Urinary bladder (tissue), 4 donors: ENCODE data around the gene MTA1. TPM values are rescaled to one million over a fixed set of nuclear protein-coding genes. Genes with fewer than 3 reads are reported as not detected.
A peak's percentile ranks its signal among the peaks of the same experiment; 100 is the strongest.

ENCODE experiments used
- DNase-seq: peaks from one replicate; pipeline ENCODE4 v3.0.0-alpha.2; 2015; ENCODE audit errors: extremely low spot score
- H3K27ac ChIP-seq: one replicate; pipeline ENCODE4 v1.5.1; 2013; ENCODE audit warnings: low read depth, mild to moderate bottlenecking, moderate library complexity
- H3K36me3 ChIP-seq: one replicate; pipeline ENCODE4 v1.6.1; 2013; ENCODE audit warnings: mild to moderate bottlenecking, moderate library complexity; ENCODE audit not compliant: insufficient read depth
- H3K4me1 ChIP-seq: one replicate; pipeline ENCODE4 v1.6.1; 2013; ENCODE audit warnings: mild to moderate bottlenecking, moderate library complexity; ENCODE audit not compliant: insufficient read depth
- H3K4me3 ChIP-seq: one replicate; pipeline ENCODE4 v1.5.1; 2013; ENCODE audit warnings: low read depth, low read length
- WGBS: extraction: QIAGEN DNeasy Blood & Tissue Kit; methylation state at CpG from one replicate; pipeline ENCODE4 v1.1.7; 2013; 5-methylcytosine and 5-hydroxymethylcytosine counted together
- polyA plus RNA-seq: library from polyadenylated mRNA; stranded (reverse); fragments of 200-250 nt; gene quantifications from one replicate; pipeline ENCODE4 v1.2.3, GENCODE V29; 2013
- total RNA-seq: library from RNA; depleted of rRNA; stranded (reverse); fragments of >200 nt; gene quantifications from one replicate; pipeline ENCODE4 v1.2.3, GENCODE V29; 2014
- donor health status: healthy with polysubstance abuse.
- donor health status: healthy.

MTA1 gene
- total and polyA plus RNA-seq, 2 donors, result 51.5 to 67.3 TPM

GRCh38 chr14:105483300-105484068, 63.9 kb downstream of the MTA1 start:
- H3K36me3 ChIP-seq, result no peaks in the 10 kb centered on the region
- WGBS, result 70% methylated on average over 18 of the region's 18 CpGs
- DNase-seq, result no peak
- no peak overlapping the region for H3K4me3 ChIP-seq
- peak overlapping the region; percentile 83 for H3K27ac ChIP-seq
- no peaks in the 10 kb centered on the region for H3K4me1 ChIP-seq

DNA sequence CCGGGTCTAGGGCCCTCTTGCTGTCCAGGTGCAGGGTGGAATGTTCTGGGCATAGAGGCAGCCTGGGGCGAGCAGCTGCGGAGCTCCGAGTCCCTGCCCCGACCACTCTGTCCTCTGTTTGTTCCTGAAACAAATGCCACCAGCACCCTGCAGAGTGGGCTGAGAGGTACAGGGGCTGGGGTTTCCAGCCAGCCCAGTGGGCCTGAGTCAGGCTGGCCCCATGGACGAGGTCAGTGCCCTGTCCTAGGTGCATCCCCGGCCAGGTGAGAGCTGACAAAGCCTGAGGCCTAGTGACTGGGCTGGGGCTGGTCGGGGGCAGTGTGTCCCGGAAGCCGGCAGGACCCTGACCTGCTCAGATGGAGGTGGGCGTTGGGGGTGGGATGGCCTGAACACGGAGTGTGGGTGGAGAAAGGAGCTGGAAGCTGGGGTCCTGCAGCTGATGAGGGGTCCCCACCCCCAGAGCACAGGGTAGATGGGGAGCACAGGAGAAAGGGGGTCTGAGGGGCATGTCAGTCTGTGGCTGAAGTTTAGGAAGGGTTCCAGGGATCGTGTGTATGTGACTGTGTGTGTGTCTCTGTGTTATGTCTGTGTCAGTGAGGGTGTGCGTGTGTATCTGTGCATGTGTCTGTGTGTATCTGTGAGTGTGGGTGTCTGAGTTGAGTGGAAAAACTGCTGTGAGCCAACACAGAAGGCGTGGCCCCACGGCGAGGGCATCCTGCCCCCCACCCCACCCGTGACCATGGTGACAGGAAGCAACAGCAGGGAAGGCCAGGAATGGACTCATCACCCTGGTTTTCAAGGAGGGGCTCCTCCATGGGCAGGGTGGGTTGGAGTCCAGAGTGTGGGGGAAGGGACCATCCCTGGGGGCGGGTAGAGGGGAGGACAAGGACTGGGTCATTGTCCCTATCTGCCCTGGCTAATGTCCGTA, 64.7 kb downstream of the MTA1 start:
- H3K4me3 ChIP-seq, result no peak overlapping the region

DNA sequence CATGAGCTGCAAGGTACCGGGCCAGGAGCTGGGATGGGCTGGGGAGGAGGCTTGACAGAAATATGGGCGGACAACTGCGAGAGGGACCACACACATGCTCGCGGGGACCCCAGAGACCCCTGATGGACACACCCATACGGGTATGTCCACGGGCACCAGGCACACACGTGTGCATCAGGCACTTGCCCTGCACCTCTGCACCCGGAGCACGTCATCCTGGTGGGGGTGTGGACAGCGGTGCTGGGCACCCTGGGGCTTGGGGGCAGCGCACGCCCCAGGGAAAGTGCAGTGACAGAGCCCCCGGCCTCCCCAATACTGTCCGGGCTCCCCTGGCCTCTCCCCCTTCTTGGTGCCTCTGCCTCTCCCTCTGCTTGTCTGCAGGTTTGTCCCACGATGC, 65.4 kb downstream of the MTA1 start:
- no peaks in the 10 kb centered on the region for H3K36me3 ChIP-seq
- no peak for DNase-seq
- no peak overlapping the region for H3K27ac ChIP-seq
- H3K4me1 ChIP-seq, result no peaks in the 10 kb centered on the region
- 80% methylated on average over 16 of the region's 16 CpGs for WGBS
- no peak overlapping the region for H3K4me3 ChIP-seq

More for the DNA sequence above, 64.7 kb downstream of the MTA1 start:
- Histone ChIP-seq H3K4me1 (no peaks in the 10 kb centered on the region), H3K27ac (no peak overlapping the region), H3K36me3 (no peaks in the 10 kb centered on the region)
- 59% methylated on average over 20 of the region's 20 CpGs for WGBS
- DNase-seq, result no peak

DNA sequence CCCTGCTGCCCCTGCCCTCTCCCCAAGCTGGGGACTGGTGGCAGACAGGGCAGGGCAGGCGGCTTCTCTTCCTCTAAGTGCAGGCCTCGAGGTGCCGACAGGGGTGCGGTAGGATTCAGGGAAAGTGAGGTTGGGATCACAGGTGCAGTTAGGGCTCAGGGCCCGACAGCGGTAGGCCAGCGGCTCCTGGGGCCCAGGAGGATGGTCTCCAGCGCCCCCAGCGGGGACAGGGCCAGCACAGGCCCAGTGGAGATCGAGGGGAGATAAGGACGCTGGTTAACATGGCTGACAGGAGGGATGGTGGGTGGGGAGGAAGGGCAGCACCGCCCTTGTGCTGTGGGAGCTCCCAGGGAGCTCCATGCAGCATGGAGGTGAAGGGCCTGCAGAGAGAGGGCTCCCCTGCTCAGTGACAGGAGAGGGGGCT, 66.1 kb downstream of the MTA1 start:
- Histone ChIP-seq H3K27ac (no peak overlapping the region), H3K4me3 (no peak overlapping the region), H3K36me3 (no peaks in the 10 kb centered on the region), H3K4me1 (no peaks in the 10 kb centered on the region)
- DNase-seq, result no peak
- 45% methylated on average over 12 of the region's 12 CpGs for WGBS

DNA sequence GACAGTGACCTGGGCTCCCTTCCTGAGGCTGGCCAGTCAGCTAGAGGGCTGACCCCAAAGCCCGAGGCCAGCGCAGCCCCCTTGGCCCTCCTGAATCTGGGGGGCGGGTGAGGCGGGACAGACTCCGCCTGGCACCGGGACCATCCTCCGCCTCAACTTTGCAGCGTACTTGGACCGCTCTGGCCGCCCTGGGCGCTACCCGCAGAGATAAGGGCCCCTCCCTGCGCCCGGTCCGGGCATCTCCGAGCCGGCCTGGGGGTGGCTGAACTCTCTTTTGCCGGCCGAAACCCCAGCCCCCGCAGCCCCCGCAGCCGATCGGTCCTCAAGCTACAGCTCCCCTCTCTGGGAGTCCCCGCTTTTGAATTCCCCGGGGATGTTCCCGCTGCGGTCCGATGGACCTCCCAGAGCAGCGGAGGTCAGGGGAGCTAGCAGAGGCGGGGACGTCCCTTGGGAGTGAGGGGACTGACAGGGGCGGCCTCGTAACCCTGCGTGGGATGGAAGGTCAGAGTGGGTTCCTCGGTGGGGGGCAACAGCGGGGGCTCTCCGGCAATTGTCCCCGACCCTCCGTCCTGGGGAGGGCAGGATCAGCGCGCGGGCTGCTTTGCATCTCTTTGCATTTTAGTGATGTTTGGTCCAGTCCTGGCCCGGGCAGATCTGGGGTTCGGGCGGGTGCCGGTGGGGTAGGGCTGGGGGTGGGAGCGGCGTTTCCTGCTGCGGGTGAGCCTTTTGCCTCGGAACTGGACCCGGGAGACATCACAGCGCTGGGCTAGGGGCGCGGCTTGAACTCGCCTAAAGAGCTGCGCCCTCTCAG, 66.7 kb downstream of the MTA1 start, which contains the start of gene CRIP1:
Gene CRIP1, plus strand, starts transcription at position 724 of the 811 bp plus-strand sequence. CDS start 374 bp downstream, outside the sequence.
- H3K4me1 ChIP-seq, result no peaks in the 10 kb centered on the region

GRCh38 chr14:105486974-105487448, 67.4 kb downstream of the MTA1 start:
- Histone ChIP-seq H3K4me1 (no peaks in the 10 kb centered on the region), H3K27ac (no peak overlapping the region), H3K4me3 (peak overlapping the region; percentile 39), H3K36me3 (no peaks in the 10 kb centered on the region)
- WGBS, result 6% methylated on average over 45 of the region's 45 CpGs
- no peak for DNase-seq

More for the DNA sequence above, 66.7 kb downstream of the MTA1 start, which contains the start of gene CRIP1:
- Histone ChIP-seq H3K36me3 (no peaks in the 10 kb centered on the region), H3K27ac (peak within 1 kb of the TSS; percentile 41), H3K4me3 (peak within 1 kb of the TSS; percentile 39)
- no peak for DNase-seq
- WGBS, result 13% methylated on average over 56 of the region's 56 CpGs

DNA sequence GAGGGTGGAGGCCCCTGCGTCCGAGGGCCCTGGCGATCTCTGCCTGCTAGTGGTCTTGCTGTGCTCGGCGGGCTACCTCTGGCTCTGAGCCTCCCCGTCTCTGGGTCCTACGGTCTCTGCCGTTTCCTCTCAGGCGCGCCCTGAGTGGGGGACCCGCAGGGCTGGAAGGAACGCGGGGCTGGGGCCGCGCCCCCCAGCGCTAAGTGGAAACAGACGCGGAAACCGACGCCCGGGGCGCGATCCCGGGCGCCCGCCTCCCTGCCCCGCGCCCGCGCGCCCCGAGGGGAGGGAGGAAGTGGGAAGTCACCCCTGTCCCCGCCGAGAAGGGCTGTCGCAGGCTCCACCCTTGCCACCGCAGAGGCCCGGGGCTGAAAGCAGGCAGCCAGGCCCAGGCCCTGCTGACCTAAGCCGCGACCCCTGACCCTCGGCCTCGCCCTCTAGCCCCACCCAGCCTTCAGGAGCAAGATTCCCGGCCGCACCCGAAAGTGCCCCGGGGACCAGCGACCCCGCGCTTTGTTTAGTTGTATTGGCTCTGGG, 67.9 kb downstream of the MTA1 start:
- no peaks in the 10 kb centered on the region for H3K4me1 ChIP-seq
- WGBS, result 8% methylated on average over 48 of the region's 48 CpGs
- H3K27ac ChIP-seq, result peak overlapping the region; percentile 51
- no peaks in the 10 kb centered on the region for H3K36me3 ChIP-seq
- no peak for DNase-seq
- H3K4me3 ChIP-seq, result peak overlapping the region; percentile 39

DNA sequence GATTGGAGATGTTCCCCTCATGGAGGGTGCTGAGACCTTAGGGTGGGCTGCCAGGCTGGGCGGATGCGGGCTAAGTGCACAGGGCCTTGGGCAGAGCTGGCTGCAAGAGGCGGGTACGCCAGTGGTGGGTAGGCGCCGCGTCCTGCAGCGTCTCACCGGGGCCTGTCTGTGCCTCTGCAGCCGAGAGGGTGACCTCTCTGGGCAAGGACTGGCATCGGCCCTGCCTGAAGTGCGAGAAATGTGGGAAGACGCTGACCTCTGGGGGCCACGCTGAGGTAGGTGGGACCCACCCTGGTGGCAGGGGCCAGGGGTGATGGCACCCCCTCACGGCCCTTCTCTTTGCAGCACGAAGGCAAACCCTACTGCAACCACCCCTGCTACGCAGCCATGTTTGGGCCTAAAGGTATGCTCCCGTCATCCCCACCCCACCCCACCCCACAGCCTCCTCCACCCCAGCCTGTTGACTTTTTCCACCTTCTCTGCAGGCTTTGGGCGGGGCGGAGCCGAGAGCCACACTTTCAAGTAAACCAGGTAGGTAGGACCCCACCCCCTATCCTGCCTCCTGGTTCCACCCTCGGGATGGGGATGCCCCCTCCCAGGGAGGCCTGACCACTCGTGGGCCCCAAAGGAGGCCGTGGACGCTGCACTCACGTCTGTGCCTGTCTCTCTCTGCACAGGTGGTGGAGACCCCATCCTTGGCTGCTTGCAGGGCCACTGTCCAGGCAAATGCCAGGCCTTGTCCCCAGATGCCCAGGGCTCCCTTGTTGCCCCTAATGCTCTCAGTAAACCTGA, 68.6 kb downstream of the MTA1 start:
- Histone ChIP-seq H3K36me3 (no peaks in the 10 kb centered on the region), H3K27ac (peak overlapping the region; percentile 51), H3K4me1 (no peaks in the 10 kb centered on the region), H3K4me3 (peak overlapping the region; percentile 39)
- WGBS, result 72% methylated on average over 26 of the region's 26 CpGs
- no peak for DNase-seq

DNA sequence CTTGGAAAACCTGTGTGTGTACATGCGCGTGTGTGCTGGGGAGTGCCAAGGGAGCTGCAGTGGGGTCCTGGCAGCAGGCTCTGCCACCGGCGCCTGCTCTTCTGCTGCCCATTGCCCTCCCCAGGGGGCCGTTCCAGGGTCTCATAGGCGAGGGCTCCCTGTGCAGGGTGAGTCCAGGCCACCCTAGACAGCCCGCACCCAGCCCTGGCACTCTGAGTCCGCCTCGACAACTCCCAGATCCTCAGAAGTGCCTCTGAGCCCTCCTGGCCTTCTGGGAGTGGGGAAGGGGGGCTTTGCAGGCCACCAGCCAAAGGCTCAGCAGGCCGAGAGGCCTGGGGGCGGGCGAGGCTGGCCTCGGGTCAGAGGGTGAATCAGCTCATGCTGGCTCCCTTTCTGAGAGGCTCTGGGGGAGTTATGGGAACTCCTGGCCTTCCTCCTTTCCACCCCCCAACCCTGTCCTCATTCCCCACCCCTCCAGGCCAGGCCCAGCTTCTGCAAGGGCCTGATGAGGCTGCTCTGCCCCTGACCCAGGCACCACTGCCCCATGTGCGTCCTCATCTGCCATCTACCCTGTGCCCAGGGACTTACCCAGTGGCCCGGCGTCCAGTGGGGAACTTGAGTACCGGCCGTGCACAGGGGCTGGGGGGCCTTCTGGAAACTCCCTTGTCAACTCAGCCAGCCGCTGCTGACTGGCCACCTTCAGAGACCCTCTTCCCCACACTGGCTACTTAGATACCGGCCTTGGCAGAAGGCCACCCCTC, 69.3 kb downstream of the MTA1 start:
- Histone ChIP-seq H3K4me3 (no peak overlapping the region), H3K27ac (no peak overlapping the region), H3K36me3 (no peaks in the 10 kb centered on the region), H3K4me1 (no peaks in the 10 kb centered on the region)
- WGBS, result 63% methylated on average over 20 of the region's 20 CpGs
- no peak for DNase-seq

GRCh38 chr14:105489542-105490266, 70.1 kb downstream of the MTA1 start:
- no peaks in the 10 kb centered on the region for H3K36me3 ChIP-seq
- H3K4me3 ChIP-seq, result peak overlapping the region; percentile 42
- H3K4me1 ChIP-seq, result no peaks in the 10 kb centered on the region
- WGBS, result 1% methylated on average over 44 of the region's 44 CpGs
- peak; percentile 86 for DNase-seq
- peak overlapping the region; percentile 95 for H3K27ac ChIP-seq

- under 1% methylated on average over 33 of the region's 33 CpGs for WGBS
- Histone ChIP-seq H3K36me3 (no peaks in the 10 kb centered on the region), H3K4me3 (peak overlapping the region; percentile 42), H3K4me1 (no peaks in the 10 kb centered on the region), H3K27ac (peak overlapping the region; percentile 95)
- no peak for DNase-seq
Observed at GRCh38 chr14:105490267-105490571, 70.6 kb downstream of the MTA1 start.
